Measurements from ENCODE around the gene ZNF346. TPM values are rescaled to one million over a fixed set of nuclear protein-coding genes. Genes with fewer than 3 reads are reported as not detected.
A peak's percentile ranks its signal among the peaks of the same experiment; 100 is the strongest.

ZNF346 gene
- total RNA-seq, 1 donor, result 20.3 TPM

GRCh38 chr5:177116631-177117373 lies 94.3 kb downstream of the ZNF346 start:
- DNase-seq (ENCODE audit: low read depth), result peak; percentile 85
- TF ChIP-seq CTCF (IDR thresholded peaks at IDR 0.05; ENCODE audit: insufficient read depth, low read depth, low read length), result no peak
- H3K4me3 ChIP-seq (ENCODE audit: low read depth, low read length), result peak overlapping the region; percentile 21

- DNase-seq (ENCODE audit: low read depth), result no peak
- no peak for TF ChIP-seq CTCF (IDR thresholded peaks at IDR 0.05; ENCODE audit: insufficient read depth, low read depth, low read length)
- no peak overlapping the region for H3K4me3 ChIP-seq (ENCODE audit: low read depth, low read length)
Observed at GRCh38 chr5:177117441-177118045, 95.0 kb downstream of the ZNF346 start.

- no peak overlapping the region for H3K4me3 ChIP-seq (ENCODE audit: low read depth, low read length)
- no peak for DNase-seq (ENCODE audit: low read depth)
- TF ChIP-seq CTCF (IDR thresholded peaks at IDR 0.05; ENCODE audit: insufficient read depth, low read depth, low read length), result no peak
Observed at GRCh38 chr5:177122566-177122965, 100.1 kb downstream of the ZNF346 start.

- no peak overlapping the region for H3K4me3 ChIP-seq (ENCODE audit: low read depth, low read length)
- TF ChIP-seq CTCF (IDR thresholded peaks at IDR 0.05; ENCODE audit: insufficient read depth, low read depth, low read length), result no peak
- DNase-seq (ENCODE audit: low read depth), result no peak
Observed at GRCh38 chr5:177123789-177124485, 101.4 kb downstream of the ZNF346 start.

- DNase-seq (ENCODE audit: low read depth), result no peak
- no peak overlapping the region for H3K4me3 ChIP-seq (ENCODE audit: low read depth, low read length)
- TF ChIP-seq CTCF (IDR thresholded peaks at IDR 0.05; ENCODE audit: insufficient read depth, low read depth, low read length), result no peak
Observed at GRCh38 chr5:177124486-177124991, 102.0 kb downstream of the ZNF346 start.

- no peak overlapping the region for H3K4me3 ChIP-seq (ENCODE audit: low read depth, low read length)
- DNase-seq (ENCODE audit: low read depth), result no peak
- TF ChIP-seq CTCF (IDR thresholded peaks at IDR 0.05; ENCODE audit: insufficient read depth, low read depth, low read length), result no peak
Observed at GRCh38 chr5:177126771-177127170, 104.3 kb downstream of the ZNF346 start.

Data from fibroblast of villous mesenchyme (primary cell).